Activated naive CD8-positive, alpha-beta T cell treated with anti-CD3 and anti-CD28 coated beads for 36 hours (primary cell): ENCODE data around the gene RELCH. TPM values are rescaled to one million over a fixed set of nuclear protein-coding genes. Genes with fewer than 3 reads are reported as not detected.
A peak's percentile ranks its signal among the peaks of the same experiment; 100 is the strongest.

Experiments
- DNase-seq: peaks from one replicate; pipeline ENCODE4 v3.0.0; 2021
- H3K27ac Mint-ChIP-seq: one replicate; pipeline ENCODE4 v1.8.0; 2022; ENCODE audit warnings: mild to moderate bottlenecking, moderate library complexity, mixed read lengths
- H3K27me3 Mint-ChIP-seq: one replicate; pipeline ENCODE4 v1.8.0; 2022; ENCODE audit warnings: mild to moderate bottlenecking, mixed read lengths
- H3K36me3 Mint-ChIP-seq: one replicate; pipeline ENCODE4 v1.8.0; 2021; ENCODE audit warnings: mild to moderate bottlenecking, mixed read lengths
- H3K4me1 Mint-ChIP-seq: one replicate; pipeline ENCODE4 v1.8.0; 2021; ENCODE audit warnings: mixed read lengths
- H3K4me3 Mint-ChIP-seq: one replicate; pipeline ENCODE4 v1.8.0; 2022; ENCODE audit warnings: mild to moderate bottlenecking, moderate library complexity, mixed read lengths
- H3K9me3 Mint-ChIP-seq: one replicate; pipeline ENCODE4 v1.8.0; 2022; ENCODE audit warnings: mixed read lengths
- total RNA-seq, 2 experiments: library from RNA; stranded (reverse); gene quantifications; one replicate each; pipeline ENCODE4 v1.2.3, GENCODE V29; 2021

RELCH gene
- total RNA-seq, 2 experiments from 2014 or later: 13.5 to 13.9 TPM

GRCh38 chr18:62175521-62175920 lies 11.5 kb upstream of the RELCH start:
- no peaks in the 10 kb centered on the region for H3K27me3 Mint-ChIP-seq
- H3K36me3 Mint-ChIP-seq: peaks cover 3% of the 10 kb centered on the region
- H3K27ac Mint-ChIP-seq: no peak overlapping the region
- no peaks in the 10 kb centered on the region for H3K9me3 Mint-ChIP-seq
- H3K4me3 Mint-ChIP-seq: no peak overlapping the region
- peaks cover 9% of the 10 kb centered on the region for H3K4me1 Mint-ChIP-seq
- DNase-seq: no peak

GRCh38 chr18:62177271-62177670 lies 9.8 kb upstream of the RELCH start:
- Mint-ChIP-seq H3K36me3 (peaks cover 3% of the 10 kb centered on the region), H3K27ac (no peak overlapping the region), H3K9me3 (no peaks in the 10 kb centered on the region), H3K4me3 (no peak overlapping the region), H3K27me3 (no peaks in the 10 kb centered on the region), H3K4me1 (peaks cover 9% of the 10 kb centered on the region)
- no peak for DNase-seq

- DNase-seq: no peak
- no peaks in the 10 kb centered on the region for H3K9me3 Mint-ChIP-seq
- H3K36me3 Mint-ChIP-seq: peaks cover 2% of the 10 kb centered on the region
- H3K4me1 Mint-ChIP-seq: peaks cover 13% of the 10 kb centered on the region
- no peak overlapping the region for H3K27ac Mint-ChIP-seq
- H3K4me3 Mint-ChIP-seq: no peak overlapping the region
- H3K27me3 Mint-ChIP-seq: no peaks in the 10 kb centered on the region
Observed at GRCh38 chr18:62179213-62179612, 7.8 kb upstream of the RELCH start.

- no peaks in the 10 kb centered on the region for H3K36me3 Mint-ChIP-seq
- H3K9me3 Mint-ChIP-seq: no peaks in the 10 kb centered on the region
- no peak for DNase-seq
- H3K27me3 Mint-ChIP-seq: no peaks in the 10 kb centered on the region
- H3K4me1 Mint-ChIP-seq: peaks cover 20% of the 10 kb centered on the region
- no peak overlapping the region for H3K4me3 Mint-ChIP-seq
- H3K27ac Mint-ChIP-seq: no peak overlapping the region
Observed at GRCh38 chr18:62182220-62182619, 4.8 kb upstream of the RELCH start.

- no peak for DNase-seq
- peaks cover 16% of the 10 kb centered on the region for H3K4me1 Mint-ChIP-seq
- H3K4me3 Mint-ChIP-seq: no peak overlapping the region
- no peaks in the 10 kb centered on the region for H3K9me3 Mint-ChIP-seq
- H3K36me3 Mint-ChIP-seq: no peaks in the 10 kb centered on the region
- H3K27ac Mint-ChIP-seq: no peak overlapping the region
- no peaks in the 10 kb centered on the region for H3K27me3 Mint-ChIP-seq
Observed at GRCh38 chr18:62183578-62184195, 3.4 kb upstream of the RELCH start.

GRCh38 chr18:62186499-62186773 lies 619 bp upstream of the RELCH start:
- no peak for DNase-seq
- Mint-ChIP-seq H3K36me3 (peaks cover 12% of the 10 kb centered on the region), H3K4me1 (peaks cover 40% of the 10 kb centered on the region), H3K4me3 (peak overlapping the region; percentile 93), H3K27me3 (no peaks in the 10 kb centered on the region), H3K9me3 (no peaks in the 10 kb centered on the region), H3K27ac (peak overlapping the region; percentile 95)

GRCh38 chr18:62187543-62188510 lies 772 bp downstream of the RELCH start:
- Mint-ChIP-seq H3K36me3 (peaks cover 25% of the 10 kb centered on the region), H3K4me3 (peak overlapping the region; percentile 93), H3K27me3 (no peaks in the 10 kb centered on the region), H3K9me3 (peaks cover 3% of the 10 kb centered on the region), H3K4me1 (peaks cover 50% of the 10 kb centered on the region), H3K27ac (peak overlapping the region; percentile 95)
- DNase-seq: peak; percentile 14

GRCh38 chr18:62189208-62189607 lies 2.2 kb downstream of the RELCH start:
- H3K4me1 Mint-ChIP-seq: peaks cover 60% of the 10 kb centered on the region
- no peak overlapping the region for H3K27ac Mint-ChIP-seq
- H3K4me3 Mint-ChIP-seq: peak overlapping the region; percentile 93
- H3K9me3 Mint-ChIP-seq: peaks cover 3% of the 10 kb centered on the region
- no peak for DNase-seq
- H3K36me3 Mint-ChIP-seq: peaks cover 32% of the 10 kb centered on the region
- H3K27me3 Mint-ChIP-seq: no peaks in the 10 kb centered on the region

- Mint-ChIP-seq H3K4me3 (no peak overlapping the region), H3K4me1 (peaks cover 76% of the 10 kb centered on the region), H3K27ac (no peak overlapping the region), H3K27me3 (no peaks in the 10 kb centered on the region), H3K9me3 (peaks cover 3% of the 10 kb centered on the region), H3K36me3 (peaks cover 30% of the 10 kb centered on the region)
- DNase-seq: no peak
Observed at GRCh38 chr18:62196079-62196478, 9.0 kb downstream of the RELCH start.

- Mint-ChIP-seq H3K4me3 (no peak overlapping the region), H3K36me3 (peaks cover 22% of the 10 kb centered on the region), H3K27me3 (no peaks in the 10 kb centered on the region), H3K27ac (no peak overlapping the region), H3K4me1 (peaks cover 68% of the 10 kb centered on the region), H3K9me3 (peaks cover under 1% of the 10 kb centered on the region)
- DNase-seq: no peak
Observed at GRCh38 chr18:62196980-62197379, 9.9 kb downstream of the RELCH start.

- Mint-ChIP-seq H3K27me3 (no peaks in the 10 kb centered on the region), H3K27ac (no peak overlapping the region), H3K9me3 (no peaks in the 10 kb centered on the region), H3K4me1 (peaks cover 55% of the 10 kb centered on the region), H3K36me3 (peaks cover 15% of the 10 kb centered on the region), H3K4me3 (no peak overlapping the region)
- no peak for DNase-seq
Observed at GRCh38 chr18:62198259-62198658, 11.2 kb downstream of the RELCH start.

- no peaks in the 10 kb centered on the region for H3K9me3 Mint-ChIP-seq
- no peak overlapping the region for H3K4me3 Mint-ChIP-seq
- H3K27ac Mint-ChIP-seq: no peak overlapping the region
Observed at GRCh38 chr18:62199629-62200028, 12.6 kb downstream of the RELCH start.

GRCh38 chr18:62200121-62200914 lies 13.3 kb downstream of the RELCH start:
- Mint-ChIP-seq H3K27ac (no peak overlapping the region), H3K4me1 (peaks cover 47% of the 10 kb centered on the region), H3K27me3 (no peaks in the 10 kb centered on the region), H3K4me3 (no peak overlapping the region), H3K36me3 (peaks cover 13% of the 10 kb centered on the region), H3K9me3 (no peaks in the 10 kb centered on the region)
- DNase-seq: no peak

More at GRCh38 chr18:62199629-62200028, 12.6 kb downstream of the RELCH start:
- Mint-ChIP-seq H3K36me3 (peaks cover 13% of the 10 kb centered on the region), H3K4me1 (peaks cover 48% of the 10 kb centered on the region), H3K27me3 (no peaks in the 10 kb centered on the region)
- DNase-seq: no peak

- no peak for DNase-seq
- Mint-ChIP-seq H3K4me3 (no peak overlapping the region), H3K36me3 (peaks cover 8% of the 10 kb centered on the region), H3K27ac (no peak overlapping the region), H3K27me3 (no peaks in the 10 kb centered on the region), H3K4me1 (peaks cover 32% of the 10 kb centered on the region), H3K9me3 (no peaks in the 10 kb centered on the region)
Observed at GRCh38 chr18:62201870-62202269, 14.8 kb downstream of the RELCH start.

GRCh38 chr18:62205824-62206223 lies 18.8 kb downstream of the RELCH start:
- H3K36me3 Mint-ChIP-seq: peaks cover 23% of the 10 kb centered on the region
- DNase-seq: no peak
- H3K4me1 Mint-ChIP-seq: peaks cover 32% of the 10 kb centered on the region
- no peak overlapping the region for H3K27ac Mint-ChIP-seq
- H3K27me3 Mint-ChIP-seq: no peaks in the 10 kb centered on the region
- H3K9me3 Mint-ChIP-seq: peaks cover 2% of the 10 kb centered on the region
- no peak overlapping the region for H3K4me3 Mint-ChIP-seq
